Stimulated activated effector memory CD8-positive, alpha-beta T cell treated with anti-CD3 and anti-CD28 coated beads, Interleukin-12 subunit alpha, Interleukin-12 subunit beta, amount 100 ng/mL, for 72 hours (primary cell): ENCODE results near the gene CST9.
A peak's percentile ranks its signal among the peaks of the same experiment; 100 is the strongest.

Experiments used
- ATAC-seq: fragments of 150-1000 bp; cut with Tn5 transposase; 2 replicates; pipeline ENCODE4 v1.10.0; 2021
- DNase-seq, 2 donors: peaks; one replicate each; pipeline ENCODE4 v3.0.0; 2021 to 2022; ENCODE audit warnings: low spot score in 2 of 2
- H3K27ac Mint-ChIP-seq: one replicate; pipeline ENCODE4 v1.8.0; 2022; ENCODE audit warnings: mild to moderate bottlenecking, mixed read lengths
- H3K36me3 Mint-ChIP-seq: one replicate; pipeline ENCODE4 v1.8.0; 2022; ENCODE audit warnings: mild to moderate bottlenecking, mixed read lengths
- H3K4me1 Mint-ChIP-seq: one replicate; pipeline ENCODE4 v1.8.0; 2022; ENCODE audit warnings: mixed read lengths
- H3K4me3 Mint-ChIP-seq: one replicate; pipeline ENCODE4 v1.8.0; 2022; ENCODE audit warnings: mild to moderate bottlenecking, mixed read lengths
- H3K9me3 Mint-ChIP-seq: one replicate; pipeline ENCODE4 v1.8.0; 2022; ENCODE audit warnings: mixed read lengths

CST9 gene

DNA sequence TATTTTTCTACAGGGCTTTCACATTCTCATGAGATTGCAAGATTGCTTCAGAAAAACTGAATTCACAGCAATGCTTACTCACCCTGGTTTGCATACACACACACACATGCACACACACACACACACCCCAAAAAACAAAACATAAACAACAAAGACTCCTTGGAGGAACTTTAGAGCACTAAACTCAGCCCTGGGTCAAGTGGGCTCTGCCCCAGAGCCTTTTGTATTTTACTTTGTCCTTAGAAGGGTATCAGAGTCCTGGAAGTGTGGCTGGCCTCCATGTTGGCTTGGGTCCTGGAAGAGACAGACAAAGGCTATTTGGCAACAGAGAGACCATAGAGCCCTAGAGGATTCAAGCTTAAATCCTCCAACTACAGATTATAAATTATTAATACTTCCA is 8.0 kb upstream of the CST9 start:
- DNase-seq (no peak), ATAC-seq (no peak)
- H3K9me3 Mint-ChIP-seq, result no peaks in the 10 kb centered on the region
- no peaks in the 10 kb centered on the region for H3K36me3 Mint-ChIP-seq
- no peaks in the 10 kb centered on the region for H3K4me1 Mint-ChIP-seq
- H3K27ac Mint-ChIP-seq, result no peak overlapping the region
- no peak overlapping the region for H3K4me3 Mint-ChIP-seq

DNA sequence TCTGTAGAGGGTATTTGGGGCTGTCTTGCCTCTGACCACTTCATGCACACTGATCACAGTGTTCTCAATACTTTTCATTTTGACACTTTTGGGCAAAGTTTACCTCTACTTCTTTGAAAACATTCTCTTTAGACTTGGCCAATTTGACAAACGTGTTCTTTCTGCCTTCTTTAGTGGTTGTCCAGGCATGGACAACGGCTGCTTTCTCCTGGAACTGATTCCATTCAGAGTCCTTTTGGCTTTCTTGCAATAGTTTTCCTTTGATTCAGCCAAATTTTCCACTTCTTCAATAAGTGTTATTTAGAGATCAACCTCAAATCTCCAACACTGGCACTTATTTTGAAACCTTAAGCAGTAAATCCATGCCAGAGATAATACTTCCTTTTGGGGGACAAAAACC is 6.7 kb upstream of the CST9 start:
- Mint-ChIP-seq H3K36me3 (no peaks in the 10 kb centered on the region), H3K27ac (no peak overlapping the region), H3K9me3 (no peaks in the 10 kb centered on the region), H3K4me1 (no peaks in the 10 kb centered on the region), H3K4me3 (no peak overlapping the region)
- ATAC-seq (no peak), DNase-seq (no peak)

- Mint-ChIP-seq H3K27ac (no peak overlapping the region), H3K4me3 (no peak overlapping the region), H3K36me3 (no peaks in the 10 kb centered on the region), H3K4me1 (peaks cover 10% of the 10 kb centered on the region), H3K9me3 (no peaks in the 10 kb centered on the region)
- no peak for DNase-seq
- ATAC-seq, result no peak
Measured at GRCh38 chr20:23609486-23610109, 3.9 kb upstream of the CST9 start.

DNA sequence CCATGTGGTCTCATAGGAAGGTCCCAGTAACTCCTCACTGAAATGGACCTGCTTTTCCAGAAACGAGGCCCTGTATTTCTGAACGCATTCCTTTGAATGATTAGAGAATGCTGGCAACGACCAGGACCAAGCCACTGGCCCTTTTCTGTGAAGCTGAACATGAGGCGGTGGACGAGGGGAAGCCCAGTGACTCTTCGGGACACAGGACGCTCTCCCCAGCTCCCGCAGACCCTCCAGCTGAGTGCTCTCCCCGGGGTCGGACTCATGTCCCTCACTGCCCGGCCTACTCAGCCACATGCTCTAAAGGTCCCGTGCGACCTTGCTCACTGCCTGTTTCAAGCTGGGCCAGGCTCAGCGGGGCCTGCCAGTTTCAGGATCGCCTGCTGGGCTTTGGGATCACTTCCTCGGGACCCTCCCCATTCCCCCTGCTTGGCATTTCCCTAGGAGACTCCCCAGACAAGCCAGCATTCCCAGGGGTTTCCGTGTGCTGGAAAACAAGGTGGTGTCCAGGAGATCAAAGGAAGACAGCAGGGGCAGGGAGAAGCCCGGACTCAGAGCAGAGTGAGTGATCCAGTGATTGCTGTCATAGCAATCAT is 2.6 kb upstream of the CST9 start:
- Mint-ChIP-seq H3K27ac (no peak overlapping the region), H3K9me3 (no peaks in the 10 kb centered on the region), H3K4me1 (peaks cover 10% of the 10 kb centered on the region), H3K4me3 (no peak overlapping the region), H3K36me3 (no peaks in the 10 kb centered on the region)
- ATAC-seq (no peak), DNase-seq (no peak)

- H3K27ac Mint-ChIP-seq, result no peak overlapping the region
- H3K36me3 Mint-ChIP-seq, result no peaks in the 10 kb centered on the region
- H3K4me3 Mint-ChIP-seq, result no peak overlapping the region
- peaks cover 10% of the 10 kb centered on the region for H3K4me1 Mint-ChIP-seq
- ATAC-seq, result no peak
- no peaks in the 10 kb centered on the region for H3K9me3 Mint-ChIP-seq
- no peak for DNase-seq
Measured at GRCh38 chr20:23607497-23608245, 2.0 kb upstream of the CST9 start.

GRCh38 chr20:23606652-23607049 is 934 bp upstream of the CST9 start:
- Mint-ChIP-seq H3K4me1 (peaks cover 10% of the 10 kb centered on the region), H3K36me3 (no peaks in the 10 kb centered on the region), H3K27ac (no peak overlapping the region), H3K4me3 (no peak overlapping the region), H3K9me3 (no peaks in the 10 kb centered on the region)
- peak; percentile 82 for ATAC-seq
- peak; percentile 66 to 87 for DNase-seq

DNA sequence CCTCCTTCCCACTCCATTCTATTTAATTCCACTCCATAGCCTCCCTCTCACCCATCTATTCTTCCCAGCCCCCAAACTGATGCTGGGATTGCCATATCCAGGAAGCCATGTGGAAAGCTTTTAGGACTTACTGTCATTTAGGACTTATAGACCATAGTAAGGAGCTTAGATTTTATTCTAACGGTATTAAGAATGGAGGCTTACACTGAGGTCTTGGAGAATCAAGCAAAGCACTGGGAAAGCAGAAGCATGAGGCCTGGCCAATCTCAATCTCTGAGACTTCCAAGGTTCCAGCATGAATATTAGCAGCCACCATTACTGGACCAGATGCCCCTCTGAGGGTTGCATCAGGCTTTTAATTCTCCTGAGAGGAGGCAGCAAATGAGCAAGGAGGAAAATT is 1.4 kb downstream of the CST9 start:
- no peak overlapping the region for H3K27ac Mint-ChIP-seq
- no peak overlapping the region for H3K4me3 Mint-ChIP-seq
- DNase-seq (no peak), ATAC-seq (no peak)
- peaks cover 10% of the 10 kb centered on the region for H3K4me1 Mint-ChIP-seq
- no peaks in the 10 kb centered on the region for H3K36me3 Mint-ChIP-seq
- H3K9me3 Mint-ChIP-seq, result no peaks in the 10 kb centered on the region

- Mint-ChIP-seq H3K4me3 (no peak overlapping the region), H3K27ac (no peak overlapping the region), H3K4me1 (peaks cover 10% of the 10 kb centered on the region), H3K36me3 (no peaks in the 10 kb centered on the region), H3K9me3 (no peaks in the 10 kb centered on the region)
- no peak for ATAC-seq
- DNase-seq, result no peak
Measured at GRCh38 chr20:23603321-23603720, 2.4 kb downstream of the CST9 start.

DNA sequence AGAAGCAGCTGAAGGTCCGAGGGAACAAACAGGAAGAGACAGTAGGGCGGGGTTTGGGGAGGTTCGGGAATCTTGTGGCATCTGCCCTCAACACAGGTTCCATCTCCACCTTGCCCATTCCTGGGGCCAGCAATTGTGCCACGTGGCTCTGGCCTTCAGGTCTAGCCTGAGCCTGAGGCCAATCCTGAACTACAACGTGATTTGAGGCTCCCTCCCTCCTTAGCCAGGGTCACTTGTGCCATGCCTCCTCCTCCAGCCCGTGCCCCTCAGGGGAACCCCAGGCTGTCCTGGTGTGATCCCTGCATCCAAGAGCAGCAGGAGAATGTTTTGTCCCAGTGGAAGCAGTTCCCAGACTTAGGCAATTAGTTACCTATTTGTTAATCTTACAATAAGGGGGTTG is 3.0 kb downstream of the CST9 start:
- no peaks in the 10 kb centered on the region for H3K36me3 Mint-ChIP-seq
- H3K27ac Mint-ChIP-seq, result no peak overlapping the region
- DNase-seq (no peak), ATAC-seq (no peak)
- no peaks in the 10 kb centered on the region for H3K9me3 Mint-ChIP-seq
- no peak overlapping the region for H3K4me3 Mint-ChIP-seq
- H3K4me1 Mint-ChIP-seq, result peaks cover 10% of the 10 kb centered on the region

GRCh38 chr20:23602241-23602640 is 3.5 kb downstream of the CST9 start:
- no peaks in the 10 kb centered on the region for H3K36me3 Mint-ChIP-seq
- H3K4me3 Mint-ChIP-seq, result no peak overlapping the region
- no peak overlapping the region for H3K27ac Mint-ChIP-seq
- DNase-seq (no peak), ATAC-seq (no peak)
- H3K9me3 Mint-ChIP-seq, result no peaks in the 10 kb centered on the region
- peaks cover 9% of the 10 kb centered on the region for H3K4me1 Mint-ChIP-seq

- Mint-ChIP-seq H3K9me3 (no peaks in the 10 kb centered on the region), H3K27ac (no peak overlapping the region), H3K4me1 (peaks cover 4% of the 10 kb centered on the region), H3K4me3 (no peak overlapping the region), H3K36me3 (no peaks in the 10 kb centered on the region)
- no peak for ATAC-seq
- DNase-seq, result no peak
Measured at GRCh38 chr20:23601715-23602114, 4.0 kb downstream of the CST9 start.

DNA sequence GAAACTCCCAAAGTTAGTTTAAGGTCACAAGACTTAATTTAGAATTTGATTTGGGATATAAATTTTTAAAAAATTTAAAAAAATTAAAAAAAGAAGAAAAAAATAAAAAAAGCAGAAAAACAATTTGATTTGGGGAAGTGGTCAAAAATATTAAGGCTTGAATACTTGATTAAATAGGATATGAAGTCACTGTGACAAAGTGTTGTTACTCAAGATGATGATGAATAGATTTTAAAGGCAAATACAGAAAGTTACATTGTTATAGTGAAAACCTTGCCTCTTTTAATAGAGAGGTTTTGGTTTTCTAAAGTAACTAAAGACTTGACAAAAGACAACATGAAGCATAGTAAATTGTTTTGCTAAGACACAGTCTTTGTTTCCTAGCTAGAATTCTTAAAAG is 7.2 kb downstream of the CST9 start:
- DNase-seq (no peak), ATAC-seq (no peak)
- H3K9me3 Mint-ChIP-seq, result no peaks in the 10 kb centered on the region
- no peaks in the 10 kb centered on the region for H3K4me1 Mint-ChIP-seq
- H3K4me3 Mint-ChIP-seq, result no peak overlapping the region
- no peak overlapping the region for H3K27ac Mint-ChIP-seq
- no peaks in the 10 kb centered on the region for H3K36me3 Mint-ChIP-seq

- Mint-ChIP-seq H3K36me3 (no peaks in the 10 kb centered on the region), H3K9me3 (no peaks in the 10 kb centered on the region), H3K4me3 (no peak overlapping the region), H3K27ac (no peak overlapping the region), H3K4me1 (no peaks in the 10 kb centered on the region)
- no peak for ATAC-seq
- no peak for DNase-seq
Measured at GRCh38 chr20:23596579-23597250, 9.0 kb downstream of the CST9 start.

DNA sequence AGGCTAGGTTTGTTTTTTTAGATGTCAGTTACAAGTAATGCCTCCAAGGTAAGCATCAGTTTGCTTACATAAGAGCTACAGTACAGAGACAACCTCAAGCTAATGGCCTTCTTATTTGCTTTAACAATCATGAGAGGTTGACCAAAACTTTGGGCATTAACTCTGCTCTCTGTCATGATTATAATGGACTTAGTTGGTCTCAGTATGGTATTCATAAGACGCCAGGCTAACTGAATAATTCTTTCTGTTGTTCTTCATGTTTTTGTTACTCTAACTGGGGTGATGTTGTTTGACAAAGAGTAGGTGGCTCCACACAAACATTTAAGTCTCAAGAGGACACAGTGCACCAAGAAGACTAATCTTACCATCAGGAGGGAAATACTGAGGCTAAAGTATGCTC is 9.8 kb downstream of the CST9 start:
- H3K36me3 Mint-ChIP-seq, result no peaks in the 10 kb centered on the region
- no peak overlapping the region for H3K27ac Mint-ChIP-seq
- no peaks in the 10 kb centered on the region for H3K4me1 Mint-ChIP-seq
- H3K9me3 Mint-ChIP-seq, result no peaks in the 10 kb centered on the region
- no peak for ATAC-seq
- no peak for DNase-seq
- H3K4me3 Mint-ChIP-seq, result no peak overlapping the region

- Mint-ChIP-seq H3K4me1 (no peaks in the 10 kb centered on the region), H3K4me3 (no peak overlapping the region), H3K36me3 (no peaks in the 10 kb centered on the region), H3K27ac (no peak overlapping the region), H3K9me3 (no peaks in the 10 kb centered on the region)
- ATAC-seq, result no peak
- no peak for DNase-seq
Measured at GRCh38 chr20:23588434-23589403, 17.0 kb downstream of the CST9 start.
